ENCODE results near the gene KCND3.

Gene KCND3

DNA sequence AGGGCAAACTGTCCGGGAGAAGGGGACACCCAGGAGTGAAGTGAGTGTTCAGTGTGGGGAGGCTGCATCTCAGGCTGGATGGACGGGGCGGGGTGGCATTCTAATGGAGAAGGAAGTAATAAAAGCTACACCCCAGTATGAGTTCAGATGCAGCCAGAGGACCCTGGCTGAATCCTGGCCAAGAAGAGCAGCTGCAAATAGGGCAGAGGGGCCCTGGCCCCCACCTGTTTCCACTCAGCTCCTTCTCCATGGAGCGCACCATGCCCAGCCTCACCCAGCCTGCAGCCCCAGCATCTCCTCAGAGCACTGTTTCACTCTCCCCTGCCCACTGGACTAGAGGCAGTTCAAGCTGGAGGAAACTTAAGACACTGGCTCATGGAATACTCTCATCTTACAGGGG lies 46.4 kb downstream of the KCND3 start:
- no peak for TF ChIP-seq ZNF70 (CRISPR knock-in tag; IDR thresholded peaks at IDR 0.05)

DNA sequence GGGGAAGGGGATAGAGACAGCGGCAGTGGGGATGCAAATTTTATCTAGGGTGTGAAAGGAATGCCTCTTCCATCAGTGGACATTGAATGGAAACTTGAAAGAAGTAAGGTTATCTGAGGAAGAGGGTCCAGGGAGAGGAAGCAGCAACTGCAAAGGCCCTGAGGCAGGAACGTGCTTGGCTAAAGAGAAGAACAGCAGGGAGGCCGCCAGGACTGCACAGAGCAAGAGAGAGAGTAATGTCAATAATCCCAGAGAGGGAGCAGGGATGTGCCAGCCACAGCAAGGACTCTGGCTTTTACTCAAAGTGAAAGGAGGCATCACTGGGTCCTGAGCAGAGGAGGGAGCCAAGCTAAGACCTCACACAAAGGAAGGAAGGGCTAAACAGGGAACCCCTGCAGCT lies 50.9 kb downstream of the KCND3 start:
- no peak for TF ChIP-seq ARNTL (CRISPR knock-in tag; IDR thresholded peaks at IDR 0.05; ENCODE audit: borderline replicate concordance, low read depth)
- TF ChIP-seq ZNF565 (CRISPR knock-in tag; conservative IDR thresholded peaks at IDR 0.05; ENCODE audit: low read depth): no peak
- no peak for TF ChIP-seq TOX (CRISPR knock-in tag; IDR thresholded peaks at IDR 0.05; ENCODE audit: borderline replicate concordance)
- TF ChIP-seq ISL1 (CRISPR knock-in tag; IDR thresholded peaks at IDR 0.05): no peak
- no peak for TF ChIP-seq RARB (CRISPR knock-in tag; IDR thresholded peaks at IDR 0.05)
- no peak for TF ChIP-seq GLIS3 (CRISPR knock-in tag; IDR thresholded peaks at IDR 0.05)
- no peak for TF ChIP-seq PATZ1 (CRISPR knock-in tag; IDR thresholded peaks at IDR 0.05; ENCODE audit: borderline replicate concordance)
- no peak for TF ChIP-seq PPARA (CRISPR knock-in tag; IDR thresholded peaks at IDR 0.05; ENCODE audit: borderline replicate concordance)
- no peak for TF ChIP-seq SNAI2 (CRISPR knock-in tag; IDR thresholded peaks at IDR 0.05)
- no peak for TF ChIP-seq ZNF8 (CRISPR knock-in tag; IDR thresholded peaks at IDR 0.05)
- no peak for TF ChIP-seq TCF4 (CRISPR knock-in tag; IDR thresholded peaks at IDR 0.05; ENCODE audit: borderline replicate concordance)
- TF ChIP-seq ZFP30 (CRISPR knock-in tag; IDR thresholded peaks at IDR 0.05): no peak
- no peak for TF ChIP-seq CSRNP3 (CRISPR knock-in tag; IDR thresholded peaks at IDR 0.05)
- no peak for TF ChIP-seq ZFP3 (CRISPR knock-in tag; IDR thresholded peaks at IDR 0.05)
- TF ChIP-seq CSDC2 (CRISPR knock-in tag; IDR thresholded peaks at IDR 0.05): no peak
- no peak for TF ChIP-seq ESRRG (CRISPR knock-in tag; IDR thresholded peaks at IDR 0.05)
- TF ChIP-seq, protein P1, sequence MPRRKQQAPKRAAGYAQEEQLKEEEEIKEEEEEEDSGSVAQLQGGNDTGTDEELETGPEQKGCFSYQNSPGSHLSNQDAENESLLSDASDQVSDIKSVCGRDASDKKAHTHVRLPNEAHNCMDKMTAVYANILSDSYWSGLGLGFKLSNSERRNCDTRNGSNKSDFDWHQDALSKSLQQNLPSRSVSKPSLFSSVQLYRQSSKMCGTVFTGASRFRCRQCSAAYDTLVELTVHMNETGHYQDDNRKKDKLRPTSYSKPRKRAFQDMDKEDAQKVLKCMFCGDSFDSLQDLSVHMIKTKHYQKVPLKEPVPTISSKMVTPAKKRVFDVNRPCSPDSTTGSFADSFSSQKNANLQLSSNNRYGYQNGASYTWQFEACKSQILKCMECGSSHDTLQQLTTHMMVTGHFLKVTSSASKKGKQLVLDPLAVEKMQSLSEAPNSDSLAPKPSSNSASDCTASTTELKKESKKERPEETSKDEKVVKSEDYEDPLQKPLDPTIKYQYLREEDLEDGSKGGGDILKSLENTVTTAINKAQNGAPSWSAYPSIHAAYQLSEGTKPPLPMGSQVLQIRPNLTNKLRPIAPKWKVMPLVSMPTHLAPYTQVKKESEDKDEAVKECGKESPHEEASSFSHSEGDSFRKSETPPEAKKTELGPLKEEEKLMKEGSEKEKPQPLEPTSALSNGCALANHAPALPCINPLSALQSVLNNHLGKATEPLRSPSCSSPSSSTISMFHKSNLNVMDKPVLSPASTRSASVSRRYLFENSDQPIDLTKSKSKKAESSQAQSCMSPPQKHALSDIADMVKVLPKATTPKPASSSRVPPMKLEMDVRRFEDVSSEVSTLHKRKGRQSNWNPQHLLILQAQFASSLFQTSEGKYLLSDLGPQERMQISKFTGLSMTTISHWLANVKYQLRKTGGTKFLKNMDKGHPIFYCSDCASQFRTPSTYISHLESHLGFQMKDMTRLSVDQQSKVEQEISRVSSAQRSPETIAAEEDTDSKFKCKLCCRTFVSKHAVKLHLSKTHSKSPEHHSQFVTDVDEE (CRISPR knock-in tag; IDR thresholded peaks at IDR 0.05): no peak
- TF ChIP-seq POU6F1 (CRISPR knock-in tag; IDR thresholded peaks at IDR 0.05; ENCODE audit: borderline replicate concordance, low read depth): no peak
- no peak for ATAC-seq

More for the DNA sequence above, 46.4 kb downstream of the KCND3 start:
- no peak for ATAC-seq

- TF ChIP-seq TCF4 (CRISPR knock-in tag; IDR thresholded peaks at IDR 0.05; ENCODE audit: borderline replicate concordance) (no peak), CSRNP3 (CRISPR knock-in tag; IDR thresholded peaks at IDR 0.05) (no peak), ZFP30 (CRISPR knock-in tag; IDR thresholded peaks at IDR 0.05) (no peak), CSDC2 (CRISPR knock-in tag; IDR thresholded peaks at IDR 0.05) (no peak), GLIS3 (CRISPR knock-in tag; IDR thresholded peaks at IDR 0.05) (no peak), ARNTL (CRISPR knock-in tag; IDR thresholded peaks at IDR 0.05; ENCODE audit: borderline replicate concordance, low read depth) (no peak), PATZ1 (CRISPR knock-in tag; IDR thresholded peaks at IDR 0.05; ENCODE audit: borderline replicate concordance) (no peak), CREB5 (CRISPR knock-in tag; IDR thresholded peaks at IDR 0.05; ENCODE audit: low read depth) (no peak)
- ATAC-seq: no peak
Observed at GRCh38 chr1:111938123-111938522, 51.3 kb downstream of the KCND3 start.

Data from SK-N-SH treated with all-trans-retinoic acid at 6 μM for 48 hours (cell line).